GM19395 (cell line): ENCODE data around the gene SUPT6H.

ENCODE experiments used
- ATAC-seq: cut with Tn5 transposase; IDR thresholded peaks from one replicate; pipeline ENCODE4 v1.9.1; 2021; ENCODE audit warnings: mild to moderate bottlenecking, moderate library complexity; ENCODE audit not compliant: unreplicated experiment

The SUPT6H gene

GRCh38 chr17:28748852-28749515 is 87.0 kb downstream of the SUPT6H start:
- ATAC-seq, result no peak

DNA sequence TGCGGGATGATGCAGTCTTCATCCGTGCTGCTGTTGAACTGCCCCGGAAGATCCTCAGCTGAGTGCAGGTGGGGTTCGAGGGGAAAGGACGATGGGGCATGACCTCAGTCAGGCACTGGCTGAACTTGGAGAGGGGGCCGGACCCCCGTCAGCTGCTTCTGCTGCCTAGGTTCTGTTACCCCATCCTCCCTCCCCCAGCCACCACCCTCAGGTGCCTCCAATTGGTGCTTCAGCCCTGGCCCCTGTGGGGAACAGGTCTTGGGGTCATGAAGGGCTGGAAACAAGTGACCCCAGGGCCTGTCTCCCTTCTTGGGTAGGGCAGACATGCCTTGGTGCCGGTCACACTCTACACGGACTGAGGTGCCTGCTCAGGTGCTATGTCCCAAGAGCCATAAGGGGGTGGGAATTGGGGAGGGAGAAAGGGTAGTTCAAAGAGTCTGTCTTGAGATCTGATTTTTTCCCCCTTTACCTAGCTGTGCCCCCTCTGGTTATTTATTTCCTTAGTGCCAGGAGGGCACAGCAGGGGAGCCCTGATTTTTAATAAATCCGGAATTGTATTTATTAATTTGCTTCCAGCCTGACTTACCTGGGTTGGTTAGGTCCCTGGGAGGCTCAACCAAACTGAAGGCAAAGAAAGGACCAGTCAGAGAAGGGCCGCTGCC is 87.6 kb downstream of the SUPT6H start:
- no peak for ATAC-seq

- peak; percentile 64 for ATAC-seq
These were observed 88.4 kb downstream of the SUPT6H start for GRCh38 chr17:28750178-28751047.

DNA sequence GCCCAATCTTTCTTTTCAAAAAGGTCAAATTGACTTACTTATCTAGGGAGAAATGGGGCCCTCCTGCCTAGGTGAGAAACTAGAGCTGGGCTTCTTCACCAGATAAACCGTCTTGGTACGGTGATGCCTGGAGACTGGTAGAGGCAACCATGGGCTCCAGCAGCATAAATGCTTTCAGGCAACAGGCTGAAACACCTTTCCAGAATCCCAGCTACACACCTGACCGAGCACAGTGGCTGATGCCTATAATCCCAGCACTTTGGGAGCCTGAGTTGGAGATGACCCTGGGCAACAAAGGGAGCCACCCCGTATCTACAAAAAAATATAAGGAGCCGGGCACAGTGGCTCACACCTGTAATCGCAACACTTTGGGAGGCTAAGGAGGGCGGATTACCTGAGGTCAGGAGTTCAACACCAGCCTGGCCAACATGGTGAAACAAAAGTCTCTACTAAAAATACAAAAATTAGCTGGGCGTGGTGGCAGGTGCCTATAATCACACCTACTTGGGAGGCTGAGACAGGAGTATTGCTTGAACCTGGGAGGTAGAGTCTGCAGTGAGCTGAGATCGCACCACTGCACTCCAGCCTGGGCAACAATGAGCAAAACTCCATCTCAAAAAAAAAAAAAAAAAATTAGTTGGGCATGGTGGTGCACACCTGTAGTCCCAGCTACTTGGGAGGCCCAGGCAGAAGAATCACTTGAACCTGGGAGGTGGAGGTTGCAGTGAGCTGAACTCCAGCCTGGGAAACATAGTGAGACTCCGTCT is 89.8 kb downstream of the SUPT6H start:
- no peak for ATAC-seq
